Nucleus accumbens (tissue), 56 donors: ENCODE data around the gene ETS2.

Source experiments
- DNase-seq, 56 donors: peaks; one replicate each; lab custom pipeline; 2025; lab: John Stamatoyannopoulos, UW

The ETS2 gene

DNA sequence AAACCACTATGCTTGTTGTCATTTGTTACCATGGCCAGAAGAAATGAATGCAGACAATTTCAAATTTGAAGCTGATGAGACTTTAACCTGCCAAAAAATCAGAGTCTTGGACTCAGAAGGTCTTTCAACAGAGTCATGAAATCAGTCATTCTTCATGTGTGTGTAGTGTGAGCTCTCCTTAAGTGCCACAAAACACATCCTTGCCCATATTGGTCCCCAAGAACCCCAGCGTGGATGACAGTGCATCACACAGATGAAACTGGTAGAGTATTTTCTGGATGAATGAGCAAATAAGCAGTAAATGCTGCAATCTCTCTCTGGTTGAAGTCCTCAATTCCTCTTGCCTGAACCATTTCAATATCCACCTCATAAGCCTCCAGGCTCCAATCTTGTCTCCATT lies 28.7 kb upstream of the ETS2 start:
- DNase-seq: no peak

DNA sequence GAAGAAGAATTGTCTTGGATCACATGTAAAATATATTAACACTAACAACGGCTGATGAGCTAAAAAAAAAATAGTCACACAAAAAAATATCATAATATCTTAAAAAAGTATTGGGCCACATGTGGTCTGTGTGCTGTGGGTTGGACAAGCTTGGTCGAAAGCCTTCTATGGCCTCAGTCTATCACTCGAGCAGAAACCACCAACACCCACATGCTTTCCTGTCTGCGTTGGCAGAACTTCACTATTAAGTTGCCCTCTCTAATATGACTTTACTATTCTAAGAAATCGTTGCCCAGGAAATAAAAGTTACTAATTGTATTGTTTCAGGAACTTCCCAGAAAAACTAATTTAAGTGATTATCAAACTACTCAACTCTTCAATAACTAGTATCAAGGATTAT lies 28.2 kb upstream of the ETS2 start:
- no peak for DNase-seq

DNA sequence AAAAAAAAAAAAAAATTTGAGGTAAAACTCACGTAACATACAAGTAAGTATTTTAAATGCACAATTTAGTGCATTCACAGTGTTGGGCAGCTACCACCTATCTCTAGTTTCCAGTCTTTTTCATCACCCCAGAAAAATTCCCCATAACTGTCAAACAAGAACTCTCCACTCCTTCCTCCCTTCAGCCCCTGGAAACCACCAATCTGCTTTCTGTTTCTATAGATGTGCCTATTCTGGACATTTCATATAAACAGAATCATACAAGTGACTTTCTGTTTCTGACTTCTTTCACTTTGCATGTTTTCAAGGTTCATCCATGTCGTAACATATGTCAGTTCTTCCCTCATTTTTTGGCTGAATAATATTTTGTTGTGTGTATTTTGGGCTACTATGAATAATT lies 24.9 kb upstream of the ETS2 start:
- no peak for DNase-seq

DNA sequence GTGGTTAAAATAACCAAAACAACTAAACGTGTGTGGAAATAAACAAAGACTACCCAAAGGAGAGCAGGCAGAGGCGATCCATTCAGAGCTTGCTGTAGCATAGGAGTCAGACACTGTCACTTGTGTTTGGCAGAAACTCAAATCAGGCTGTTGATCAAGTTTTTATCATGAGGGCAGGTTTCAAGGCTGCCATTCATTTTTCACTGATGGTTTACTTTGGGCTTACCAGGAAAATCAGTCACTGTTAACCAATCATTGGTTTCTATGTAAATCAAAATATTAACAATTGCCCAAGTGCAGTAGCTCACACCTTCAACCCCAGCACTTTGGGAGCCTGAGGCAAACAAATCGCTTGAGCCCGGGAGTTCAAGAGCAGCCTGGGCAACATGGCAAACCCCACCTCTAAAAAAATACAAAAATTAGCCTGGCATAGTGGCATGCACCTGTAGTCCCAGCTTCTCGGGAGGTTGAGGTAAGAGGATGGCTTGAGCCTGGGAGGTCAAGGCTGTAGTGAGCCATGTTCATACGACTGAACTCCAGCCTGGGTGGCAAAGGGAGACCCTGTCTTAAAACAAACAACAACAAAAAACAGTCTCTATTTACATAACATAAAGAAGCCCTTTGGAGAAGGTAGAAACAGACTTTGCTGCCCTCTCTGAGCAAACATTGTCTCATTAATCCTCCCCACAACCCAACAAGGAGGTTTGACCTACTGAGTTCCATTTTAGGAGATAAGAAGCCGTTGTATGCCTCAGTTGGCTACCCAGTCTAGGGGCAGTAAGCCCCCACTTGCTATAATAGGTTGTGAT lies 21.1 kb upstream of the ETS2 start:
- no peak for DNase-seq

DNA sequence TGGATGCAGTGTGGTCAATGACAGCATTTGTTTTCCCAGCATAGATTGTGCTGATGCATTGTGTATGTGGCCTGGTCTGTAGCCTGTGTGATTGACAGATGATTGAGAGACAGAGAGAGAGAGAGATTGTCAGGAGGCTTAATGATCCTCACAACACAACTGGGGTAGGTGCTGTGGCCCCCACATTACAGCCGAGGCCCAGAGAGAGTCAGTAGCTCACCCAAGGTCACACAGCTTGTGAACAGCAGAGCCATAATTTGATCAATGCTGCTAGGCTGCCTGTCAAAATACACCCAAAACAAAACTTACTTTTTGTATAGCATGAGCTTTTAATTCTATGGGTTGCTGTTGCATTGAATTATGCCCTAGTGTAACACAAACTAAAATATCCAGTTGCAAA lies 20.2 kb upstream of the ETS2 start:
- DNase-seq: no peak

DNA sequence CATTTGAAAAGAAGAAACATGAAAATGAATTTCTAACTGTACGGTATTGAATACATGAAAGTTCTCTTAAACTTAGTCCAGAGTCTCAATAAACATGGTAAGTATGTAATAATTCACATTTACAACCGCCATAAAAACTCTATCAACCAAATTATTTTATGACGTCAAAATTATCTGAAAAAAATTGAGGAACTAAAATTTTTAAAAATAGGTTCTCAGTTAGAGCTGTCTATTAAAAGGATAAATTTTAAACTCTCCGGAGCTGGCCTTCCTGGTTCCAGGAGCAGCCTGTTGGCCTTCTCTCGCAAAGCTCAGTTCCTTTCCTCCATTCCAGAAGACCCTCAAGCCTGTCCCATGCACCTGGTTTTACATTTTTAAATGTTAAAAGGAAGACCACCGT lies 18.7 kb upstream of the ETS2 start:
- no peak for DNase-seq

DNA sequence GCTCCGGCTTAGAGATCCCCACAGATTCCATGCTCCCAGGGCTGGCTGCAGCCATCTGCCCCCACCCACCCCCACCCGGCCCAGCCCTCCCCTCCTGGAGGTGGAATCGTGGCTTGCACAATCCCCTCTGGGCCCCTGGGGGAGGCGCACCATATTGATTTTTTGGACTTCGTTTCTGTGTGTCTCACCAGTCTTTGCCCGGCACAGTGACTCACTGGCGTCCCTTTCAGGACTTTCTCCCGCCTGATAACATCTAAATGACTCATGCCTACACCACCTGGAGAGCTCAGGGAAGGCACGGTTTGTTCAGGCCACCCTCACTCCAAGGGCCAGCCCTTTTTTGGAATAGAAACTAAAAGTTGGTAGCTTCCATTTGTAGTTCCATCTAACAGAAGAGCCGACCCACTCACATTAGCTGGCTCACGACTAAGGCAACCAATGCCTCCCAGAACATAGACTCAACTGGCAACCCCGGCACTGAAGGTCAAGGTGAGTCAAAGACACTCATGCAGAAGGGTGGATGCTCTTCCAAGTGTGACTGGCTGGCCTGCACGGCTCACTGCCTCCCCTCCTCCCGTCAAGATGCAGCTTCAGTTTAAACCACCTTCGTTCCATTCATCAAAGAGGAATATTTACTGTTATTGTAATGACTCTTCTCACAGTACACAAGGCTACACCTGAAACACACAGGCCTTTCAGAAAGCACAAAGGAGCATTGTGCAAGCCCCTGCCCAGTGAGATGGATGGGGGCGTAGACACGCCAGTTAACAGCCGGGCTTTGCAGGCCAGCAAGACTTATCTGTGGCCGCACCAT lies 18.1 kb upstream of the ETS2 start:
- no peak for DNase-seq

DNA sequence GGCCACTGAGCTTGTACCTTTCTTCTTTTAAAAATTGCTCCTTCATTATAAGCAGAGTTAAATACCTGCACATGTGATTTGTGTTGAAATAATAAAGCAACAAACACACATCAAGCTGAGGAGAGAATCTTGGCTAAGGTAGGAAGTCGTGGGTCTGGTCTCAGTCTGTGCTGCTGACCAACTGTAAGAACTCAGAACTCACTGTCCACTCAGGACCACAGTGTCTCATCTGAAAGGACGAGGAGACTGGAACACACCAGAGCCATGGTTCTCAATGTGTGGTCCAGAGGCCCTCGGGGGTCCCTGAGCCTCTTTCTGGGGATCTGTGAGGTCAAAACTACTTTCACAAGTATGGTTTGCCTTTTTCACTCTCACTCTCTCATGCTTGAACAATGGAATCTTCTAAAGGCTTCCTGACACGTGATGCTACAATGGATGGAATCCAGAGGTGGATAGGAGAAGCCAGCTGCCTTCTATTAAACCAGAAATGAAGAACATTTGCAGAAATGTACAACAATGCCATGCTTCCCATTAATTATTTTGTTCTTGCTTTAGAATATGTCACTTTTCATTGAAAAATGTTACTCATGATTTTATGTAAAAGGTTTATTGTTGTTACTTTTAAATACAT lies 17.3 kb upstream of the ETS2 start:
- DNase-seq: no peak

DNA sequence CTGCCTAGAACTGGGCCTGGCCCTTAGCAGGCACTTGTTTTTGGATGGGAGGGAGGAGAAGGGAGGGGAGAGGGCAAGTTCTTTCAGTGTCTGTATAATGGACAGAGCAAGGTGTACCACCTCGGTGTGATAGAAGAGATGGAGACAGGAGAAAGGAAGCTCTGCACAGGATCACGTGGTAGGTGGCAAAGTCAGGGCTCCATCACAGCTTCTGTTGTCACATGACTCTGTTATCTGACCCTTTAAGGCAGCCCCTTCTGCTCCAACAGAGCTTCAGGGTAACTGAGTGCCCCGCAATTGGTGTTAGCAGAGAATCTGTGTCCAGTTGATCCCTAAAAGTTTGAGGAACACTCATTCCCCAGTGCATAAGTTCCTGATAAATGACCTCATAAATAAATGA lies 16.5 kb upstream of the ETS2 start:
- no peak for DNase-seq

DNA sequence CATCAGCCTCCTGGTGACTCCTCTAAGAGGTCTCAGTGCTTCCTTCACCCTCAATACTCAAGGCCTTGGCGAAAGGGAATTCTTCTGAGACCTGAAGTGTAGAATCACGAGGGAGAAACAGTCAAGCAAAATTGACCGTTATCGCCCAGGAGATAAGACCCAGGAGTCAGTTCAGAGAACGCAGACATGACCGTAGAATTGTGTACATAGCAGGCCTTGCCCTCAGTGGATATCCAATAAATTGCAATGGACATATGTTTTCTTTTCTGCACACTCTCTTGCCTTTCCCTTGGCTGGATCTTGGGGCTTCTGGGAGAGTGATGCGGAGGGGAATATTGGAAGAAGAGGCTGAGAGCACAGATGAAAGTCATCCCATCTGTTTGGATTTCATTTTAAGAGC lies 15.7 kb upstream of the ETS2 start:
- no peak for DNase-seq

DNA sequence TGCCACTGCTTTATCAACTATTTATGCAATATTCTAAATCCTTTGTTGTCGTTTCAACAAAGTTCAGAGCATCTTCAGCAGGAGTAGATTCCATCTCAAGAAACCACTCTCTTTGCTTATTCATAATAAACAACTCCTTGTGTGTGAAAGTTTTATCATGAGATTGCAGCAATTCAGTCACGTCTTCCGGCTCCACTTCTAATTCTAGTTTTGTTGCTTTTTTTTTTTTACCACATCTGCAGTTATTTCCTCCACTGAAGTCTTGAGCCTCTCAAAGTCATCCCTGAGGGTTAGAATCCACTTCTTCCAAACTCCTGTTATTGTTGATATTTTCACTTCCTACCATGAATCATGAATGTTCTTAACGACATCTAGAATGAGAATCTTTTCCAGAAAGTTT lies 14.8 kb upstream of the ETS2 start:
- DNase-seq: no peak

DNA sequence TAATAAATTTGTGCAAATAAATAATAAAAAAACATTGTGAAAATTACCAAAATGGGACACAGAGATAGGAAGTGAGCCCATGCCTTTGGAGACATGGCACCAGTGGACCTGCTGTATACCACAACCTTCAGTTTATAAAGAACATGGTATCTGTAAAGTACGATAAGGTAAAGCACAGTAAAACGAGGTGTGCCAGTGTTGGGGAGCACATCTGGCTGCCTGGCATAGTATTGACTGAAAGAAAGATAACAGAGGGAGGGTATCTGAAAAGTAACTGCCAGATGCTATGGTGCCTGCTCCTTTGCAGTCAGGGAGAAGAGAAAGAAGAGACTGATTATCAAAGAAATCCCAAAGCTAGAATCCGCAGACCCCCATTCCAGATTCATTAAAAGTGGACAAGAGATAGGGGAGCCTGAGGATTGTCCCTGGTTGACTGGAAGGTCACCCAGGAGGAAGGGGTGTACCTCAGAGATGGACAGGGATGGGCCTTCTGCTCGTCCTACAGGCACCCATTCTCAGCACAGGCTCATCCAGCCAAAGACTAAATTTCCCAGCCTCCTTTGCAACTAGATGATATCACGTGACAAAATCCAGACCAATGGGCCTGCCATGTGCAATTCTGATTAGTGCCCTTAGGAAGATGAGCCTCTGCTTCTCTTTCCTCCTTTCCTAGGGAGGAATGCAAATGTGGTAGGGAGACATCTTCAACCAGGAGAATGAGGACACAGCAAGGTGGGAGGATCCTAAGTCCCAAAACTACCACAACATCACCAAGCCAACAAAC lies 12.9 kb upstream of the ETS2 start:
- no peak for DNase-seq

DNA sequence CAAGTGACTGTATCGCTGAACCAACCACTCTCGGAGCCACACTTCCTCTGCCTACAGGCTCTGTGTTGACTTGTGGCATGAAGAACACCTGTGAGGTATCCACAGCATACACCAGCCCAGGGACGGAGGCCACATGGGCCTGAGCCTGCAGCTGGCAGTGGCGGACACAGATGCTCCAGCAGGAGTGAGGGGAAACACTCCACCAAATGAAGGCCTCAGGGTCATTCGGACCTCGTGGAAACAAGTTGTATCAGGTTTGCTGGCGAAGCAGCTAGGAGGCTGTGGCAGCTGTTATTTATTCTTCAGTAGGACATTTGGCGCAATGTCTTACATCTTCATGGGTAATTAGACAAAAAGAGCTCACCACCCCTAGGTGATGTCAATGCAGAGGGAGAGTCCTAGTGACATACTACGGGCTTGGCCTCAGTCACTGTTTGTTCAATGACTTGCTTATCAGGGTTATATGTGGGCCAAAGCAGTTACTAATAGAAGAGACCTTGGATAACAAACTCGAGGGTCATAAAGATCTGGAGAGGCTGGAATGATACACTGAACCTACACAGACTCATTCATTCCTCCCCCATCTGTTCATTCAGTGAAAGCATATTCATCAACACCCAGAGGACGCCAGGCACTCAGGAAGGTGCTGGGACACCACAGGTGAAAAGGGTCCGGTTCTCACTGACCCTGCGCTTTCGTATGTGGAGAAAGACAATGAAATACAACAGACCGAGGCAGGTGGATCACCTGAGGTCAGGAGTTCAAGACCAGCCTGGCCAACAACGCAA lies 11.6 kb upstream of the ETS2 start:
- DNase-seq: no peak

DNA sequence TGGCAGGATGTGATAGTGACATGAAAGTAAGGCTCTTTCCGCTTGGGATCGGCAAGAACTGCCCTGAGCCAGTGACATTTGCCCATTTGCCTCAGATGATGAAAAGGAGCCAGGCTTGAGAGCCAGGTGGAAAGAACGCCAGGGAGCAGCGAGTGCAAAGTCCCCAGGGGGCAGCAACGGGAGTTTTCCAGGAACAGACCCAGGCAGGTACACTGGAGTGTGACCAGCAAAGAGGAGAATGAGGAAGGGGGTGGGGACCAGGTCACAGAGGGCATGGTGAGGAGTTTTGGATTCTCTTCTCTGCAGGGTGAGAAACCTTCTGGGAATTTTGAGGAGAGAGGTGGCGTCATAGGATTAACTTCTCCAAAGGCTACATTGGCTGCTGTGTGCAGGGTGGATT lies 10.8 kb upstream of the ETS2 start:
- DNase-seq: no peak

DNA sequence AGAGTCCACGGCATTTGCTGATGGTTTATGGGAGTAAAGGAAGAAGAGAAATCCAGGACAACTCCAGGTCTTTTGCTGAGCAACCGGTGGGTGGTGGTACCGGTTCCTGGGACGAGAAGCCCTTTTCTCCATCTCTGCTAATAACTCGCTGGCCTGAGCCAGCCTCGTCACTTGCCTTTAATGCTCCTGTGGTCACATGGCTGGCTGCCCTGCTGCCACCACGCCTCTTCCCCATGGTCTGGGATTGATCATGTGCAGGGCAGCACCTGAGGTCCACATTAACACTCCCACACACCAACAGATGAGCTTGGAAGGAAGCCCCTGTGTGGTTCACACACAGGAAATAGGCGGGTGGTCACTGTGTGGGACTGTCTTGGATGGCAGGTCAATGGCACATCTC lies 10.3 kb upstream of the ETS2 start:
- DNase-seq: no peak

DNA sequence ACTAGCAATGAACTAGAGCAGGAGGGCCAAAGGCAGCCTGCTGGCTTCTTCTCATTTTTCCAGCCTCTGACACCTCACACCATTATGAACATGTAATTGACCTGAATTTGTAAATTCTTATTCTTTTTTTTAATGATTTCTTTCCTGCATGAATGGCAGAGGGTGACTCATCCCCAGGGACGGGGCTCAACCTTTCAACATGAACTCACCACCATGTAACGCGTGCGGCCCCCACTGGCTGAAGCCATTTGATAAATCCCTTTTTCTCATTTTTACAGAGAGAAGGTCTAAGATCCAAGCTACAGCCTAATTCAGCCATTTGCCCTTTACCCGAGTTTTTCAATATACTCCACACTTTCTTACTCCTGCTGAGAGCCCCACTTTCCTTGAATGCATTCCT lies 9.3 kb upstream of the ETS2 start:
- DNase-seq: no peak

DNA sequence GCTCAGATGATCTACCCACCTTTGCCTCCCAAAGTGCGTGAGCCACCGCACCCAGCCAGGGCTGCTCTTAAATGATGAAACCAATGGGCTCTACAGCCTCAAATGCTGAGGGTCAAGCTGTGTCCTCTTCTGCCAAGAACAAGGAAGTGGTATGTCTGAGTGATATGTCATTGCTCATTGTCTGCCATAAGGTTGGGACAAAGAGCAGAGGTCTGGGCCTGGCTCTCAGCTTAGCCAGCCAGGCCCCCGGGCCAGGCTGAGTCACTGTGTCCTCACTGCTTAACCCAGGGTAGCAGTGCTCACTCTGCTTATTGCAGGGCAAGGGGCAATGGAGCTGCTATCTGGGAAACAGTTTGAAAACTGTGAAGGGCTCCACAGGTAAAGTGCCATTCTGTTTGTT lies 8.3 kb upstream of the ETS2 start:
- DNase-seq: no peak

DNA sequence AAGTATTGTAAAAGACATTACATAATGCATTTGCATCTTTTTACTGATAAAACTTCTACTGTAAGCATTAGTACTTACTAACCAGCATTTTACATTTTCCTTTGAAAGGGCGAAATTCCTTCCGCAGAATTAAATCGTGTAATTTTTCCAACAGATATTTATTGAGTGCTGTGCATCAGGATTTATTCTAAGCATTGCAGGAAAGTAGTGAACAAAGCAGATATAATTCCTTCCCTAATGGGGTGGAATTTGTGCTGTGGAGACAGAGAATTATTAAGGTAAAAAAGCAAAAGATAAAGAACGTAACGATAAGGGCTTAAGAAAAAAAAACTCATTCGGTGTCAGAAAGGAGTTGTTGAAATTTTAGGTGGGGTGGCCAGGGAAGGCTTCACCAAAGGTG lies 7.6 kb upstream of the ETS2 start:
- DNase-seq: no peak

DNA sequence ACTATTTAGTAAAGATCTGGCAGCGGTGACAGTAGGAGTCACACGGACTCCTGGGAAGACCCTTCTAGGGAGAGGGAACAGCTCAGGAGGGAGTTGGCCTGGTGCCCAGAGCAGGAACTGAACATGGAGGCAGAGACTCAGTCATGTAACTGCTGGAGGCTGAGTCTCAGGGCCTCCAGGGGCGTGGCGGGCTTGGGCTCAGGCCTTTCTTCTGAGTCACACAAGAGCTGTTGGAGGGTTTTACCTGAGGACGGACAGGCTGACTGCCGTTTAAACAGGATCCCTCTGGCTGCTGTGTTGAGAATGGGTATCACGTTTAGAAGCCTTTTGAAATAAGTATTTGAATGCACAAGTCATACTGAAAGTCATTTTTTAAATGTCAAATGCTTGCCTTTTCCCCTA lies 7.2 kb upstream of the ETS2 start:
- DNase-seq: no peak
